ENCODE data around the gene GRIN3A.

GRIN3A gene

GRCh38 chr9:101648493-101648892 lies 90.0 kb downstream of the GRIN3A start:
- Histone ChIP-seq H3K4me3 (ENCODE audit: low read depth in 1 of 2, low read length in 2 of 2) (no peak overlapping the region), H3K4me2 (ENCODE audit: insufficient read depth, low read length) (no peak overlapping the region), H2AFZ (ENCODE audit: low read depth, low read length) (no peak overlapping the region), H3K9me3 (ENCODE audit: insufficient read depth, low read length, severe bottlenecking) (no peaks in the 10 kb centered on the region), H3K27me3 (ENCODE audit: insufficient read depth, low read length, poor library complexity) (no peaks in the 10 kb centered on the region), H3K27ac (ENCODE audit: low read length) (no peak overlapping the region), H4K20me1 (ENCODE audit: insufficient read depth, low read length) (no peaks in the 10 kb centered on the region), H3K79me2 (ENCODE audit: insufficient read depth, low read length) (no peaks in the 10 kb centered on the region), H3K4me1 (ENCODE audit: insufficient read depth, low read length) (no peaks in the 10 kb centered on the region), H3K36me3 (ENCODE audit: insufficient read depth, low read length) (no peaks in the 10 kb centered on the region), H3K9ac (ENCODE audit: low read depth, low read length) (no peak overlapping the region)
- DNase-seq (no peak), ATAC-seq (ENCODE audit: insufficient read depth, low read depth) (no peak)
- TF ChIP-seq EZH2 (IDR thresholded peaks at IDR 0.05; ENCODE audit: borderline replicate concordance, low read depth, low read length, severe bottlenecking), result no peak
- no peak for TF ChIP-seq CTCF (IDR thresholded peaks at IDR 0.05; ENCODE audit: borderline replicate concordance, extremely low read depth, low read length, poor library complexity, severe bottlenecking)

- Histone ChIP-seq H4K20me1 (ENCODE audit: insufficient read depth, low read length) (no peaks in the 10 kb centered on the region), H3K27me3 (ENCODE audit: insufficient read depth, low read length, poor library complexity) (no peaks in the 10 kb centered on the region), H3K4me1 (ENCODE audit: insufficient read depth, low read length) (no peaks in the 10 kb centered on the region), H3K4me3 (ENCODE audit: low read depth in 1 of 2, low read length in 2 of 2) (no peak overlapping the region), H3K4me2 (ENCODE audit: insufficient read depth, low read length) (no peak overlapping the region), H3K36me3 (ENCODE audit: insufficient read depth, low read length) (no peaks in the 10 kb centered on the region), H3K9ac (ENCODE audit: low read depth, low read length) (no peak overlapping the region), H3K27ac (ENCODE audit: low read length) (no peak overlapping the region), H3K79me2 (ENCODE audit: insufficient read depth, low read length) (no peaks in the 10 kb centered on the region), H3K9me3 (ENCODE audit: insufficient read depth, low read length, severe bottlenecking) (no peaks in the 10 kb centered on the region), H2AFZ (ENCODE audit: low read depth, low read length) (no peak overlapping the region)
- DNase-seq (no peak), ATAC-seq (ENCODE audit: insufficient read depth, low read depth) (no peak)
- TF ChIP-seq EZH2 (IDR thresholded peaks at IDR 0.05; ENCODE audit: borderline replicate concordance, low read depth, low read length, severe bottlenecking) (no peak), CTCF (IDR thresholded peaks at IDR 0.05; ENCODE audit: borderline replicate concordance, extremely low read depth, low read length, poor library complexity, severe bottlenecking) (no peak)
Measured at GRCh38 chr9:101639785-101640665, 98.4 kb downstream of the GRIN3A start.

GRCh38 chr9:101639311-101639710 lies 99.1 kb downstream of the GRIN3A start:
- Histone ChIP-seq H3K79me2 (ENCODE audit: insufficient read depth, low read length) (no peaks in the 10 kb centered on the region), H3K36me3 (ENCODE audit: insufficient read depth, low read length) (no peaks in the 10 kb centered on the region), H3K9me3 (ENCODE audit: insufficient read depth, low read length, severe bottlenecking) (no peaks in the 10 kb centered on the region), H3K4me1 (ENCODE audit: insufficient read depth, low read length) (no peaks in the 10 kb centered on the region), H4K20me1 (ENCODE audit: insufficient read depth, low read length) (no peaks in the 10 kb centered on the region), H2AFZ (ENCODE audit: low read depth, low read length) (no peak overlapping the region), H3K4me2 (ENCODE audit: insufficient read depth, low read length) (no peak overlapping the region), H3K27me3 (ENCODE audit: insufficient read depth, low read length, poor library complexity) (no peaks in the 10 kb centered on the region), H3K4me3 (ENCODE audit: low read depth in 1 of 2, low read length in 2 of 2) (no peak overlapping the region), H3K9ac (ENCODE audit: low read depth, low read length) (no peak overlapping the region), H3K27ac (ENCODE audit: low read length) (no peak overlapping the region)
- no peak for TF ChIP-seq EZH2 (IDR thresholded peaks at IDR 0.05; ENCODE audit: borderline replicate concordance, low read depth, low read length, severe bottlenecking)
- TF ChIP-seq CTCF (IDR thresholded peaks at IDR 0.05; ENCODE audit: borderline replicate concordance, extremely low read depth, low read length, poor library complexity, severe bottlenecking), result no peak
- no peak for DNase-seq
- ATAC-seq (ENCODE audit: insufficient read depth, low read depth), result no peak
